Endothelial cell of umbilical vein (primary cell): ENCODE data around the gene SSNA1. TPM values are rescaled to one million over a fixed set of nuclear protein-coding genes. Genes with fewer than 3 reads are reported as not detected.

ENCODE experiments used
- BruUV-seq: library from RNA; stranded (reverse); fragments of 400-500 nt; replicated peaks from 2 replicates; lab custom pipeline; 2021; lab: Mats Ljungman, UMichigan
- CTCF ChIA-PET: fragments of 300-600, 350-600 bp; sonication (Branson Sonifier 250); formaldehyde crosslinking; loops from one replicate; lab custom pipeline; 2021; ENCODE audit warnings: antibody characterized with exemption, inconsistent platforms; lab: Charles Lee
- POLR2A ChIA-PET: fragments of 300-600, 350-600 bp; sonication (Branson Sonifier 250); formaldehyde crosslinking; loops from one replicate; lab custom pipeline; 2021; ENCODE audit warnings: antibody characterized with exemption, inconsistent platforms; lab: Charles Lee
- DNase-seq: peaks from one replicate; pipeline ENCODE4 v3.0.0-alpha.2; 2011; ENCODE audit warnings: low read depth, low spot score
- FAIRE-seq: peaks from 2 replicates; lab custom pipeline; 2011; peaks lifted over from hg19 to GRCh38; lab: Jason Lieb, UNC
- H2AFZ ChIP-seq: 2 replicates; pipeline ENCODE4 v1.6.0; 2012; ENCODE audit warnings: low read depth, low read length, control low read depth, inconsistent platforms
- H3K27ac ChIP-seq: 2 replicates; pipeline ENCODE4 v1.5.1; 2011; ENCODE audit warnings: low read depth, mild to moderate bottlenecking, control low read depth, low read length, moderate library complexity; ENCODE audit not compliant: insufficient read depth
- H3K27me3 ChIP-seq, 2 experiments: 2 replicates each; pipeline versions ENCODE4 v1.6.0 to v1.6.1; 2011; ENCODE audit warnings: low read length in 2 of 2, mixed read lengths in 1 of 2; ENCODE audit not compliant: control insufficient read depth in 2 of 2, insufficient read depth in 2 of 2
- H3K36me3 ChIP-seq, 2 experiments: 2 replicates in 1 of 2; 3 replicates in 1 of 2; pipeline ENCODE4 v1.5.1; 2011; ENCODE audit warnings: low read length in 2 of 2, mild to moderate bottlenecking in 1 of 2, moderate library complexity in 1 of 2; ENCODE audit not compliant: control insufficient read depth in 2 of 2, insufficient read depth in 2 of 2; ENCODE audit errors: extremely low read depth in 1 of 2
- H3K4me1 ChIP-seq: 3 replicates; pipeline ENCODE4 v1.5.1; 2011; ENCODE audit warnings: mild to moderate bottlenecking, low read length; ENCODE audit not compliant: control insufficient read depth, insufficient read depth; ENCODE audit errors: extremely low read depth
- H3K4me2 ChIP-seq: 2 replicates; pipeline ENCODE4 v1.6.1; 2011; ENCODE audit warnings: low read length, control low read depth, mixed read lengths; ENCODE audit not compliant: insufficient read depth
- H3K4me3 ChIP-seq, 3 experiments: fragments of 200-600 bp in 1 of 3; sonication (generic), shearing (Covaris generic) in 1 of 3; replicated peaks in 1 of 3; 2 replicates each; pipeline ENCODE4 v1.5.1; 2011 to 2016; ENCODE audit warnings: control low read depth in 3 of 3, low read length in 3 of 3, mild to moderate bottlenecking in 2 of 3, inconsistent platforms in 1 of 3, low read depth in 1 of 3, moderate library complexity in 1 of 3; ENCODE audit not compliant: insufficient read depth in 1 of 3
- H3K79me2 ChIP-seq: 2 replicates; pipeline ENCODE4 v1.6.0; 2012; ENCODE audit warnings: low read length, inconsistent platforms; ENCODE audit not compliant: control insufficient read depth, insufficient read depth
- H3K9ac ChIP-seq: replicated peaks from 2 replicates; pipeline ENCODE3; 2011; ENCODE audit warnings: low read length, control low read depth; ENCODE audit not compliant: insufficient read depth; ENCODE audit errors: extremely low read depth
- H3K9me1 ChIP-seq: replicated peaks from 3 replicates; pipeline ENCODE4 v1.6.0; 2011; ENCODE audit warnings: mild to moderate bottlenecking, low read length; ENCODE audit not compliant: control insufficient read depth, insufficient read depth; ENCODE audit errors: extremely low read depth
- H3K9me3 ChIP-seq: replicated peaks from 2 replicates; pipeline ENCODE4 v1.5.1; 2012; ENCODE audit warnings: low read length, inconsistent platforms; ENCODE audit not compliant: control insufficient read depth, insufficient read depth
- H4K20me1 ChIP-seq: replicated peaks from 2 replicates; pipeline ENCODE3; 2011; ENCODE audit warnings: mild to moderate bottlenecking, low read length; ENCODE audit not compliant: control insufficient read depth, insufficient read depth; ENCODE audit errors: extremely low read depth
- CTCF ChIP-seq, 2 donors: IDR thresholded peaks; 1 replicate in 1 of 2; 2 replicates in 1 of 2; pipeline ENCODE4 v1.5.1; 2011; ENCODE audit warnings: low read length in 2 of 2, mild to moderate bottlenecking in 2 of 2, moderate library complexity in 2 of 2, control low read depth in 1 of 2, inconsistent platforms in 1 of 2, low read depth in 1 of 2; ENCODE audit not compliant: insufficient read depth in 1 of 2; ENCODE audit errors: extremely low read depth in 1 of 2
- EZH2 ChIP-seq: IDR thresholded peaks from 2 replicates; pipeline ENCODE4 v1.6.1; 2012; ENCODE audit warnings: borderline replicate concordance, low read depth, mild to moderate bottlenecking, moderate library complexity, low read length, inconsistent platforms; ENCODE audit not compliant: severe bottlenecking
- FOS ChIP-seq: IDR thresholded peaks from 2 replicates; pipeline ENCODE4 v1.6.1; 2011; ENCODE audit warnings: mild to moderate bottlenecking, low read length, moderate library complexity, borderline replicate concordance; ENCODE audit not compliant: insufficient read depth
- GATA2 ChIP-seq: IDR thresholded peaks from 2 replicates; pipeline ENCODE4 v1.7.0; 2011; ENCODE audit warnings: low read depth, mild to moderate bottlenecking, moderate library complexity, mixed read lengths, low read length; ENCODE audit not compliant: insufficient read length, insufficient read depth
- JUN ChIP-seq: IDR thresholded peaks from 2 replicates; pipeline ENCODE4 v1.6.1; 2011; ENCODE audit warnings: borderline replicate concordance, low read depth; ENCODE audit not compliant: insufficient read length, insufficient read depth
- MAX ChIP-seq: IDR thresholded peaks from 2 replicates; pipeline ENCODE4 v1.6.1; 2011; ENCODE audit not compliant: insufficient read depth, insufficient read length
- MYC ChIP-seq: IDR thresholded peaks from one replicate; pipeline ENCODE4 v1.6.1; 2011; ENCODE audit warnings: mild to moderate bottlenecking, low read depth, low read length
- POLR2A ChIP-seq: IDR thresholded peaks from 2 replicates; pipeline ENCODE4 v1.6.1; 2012; ENCODE audit warnings: low read depth, mild to moderate bottlenecking, control low read depth, low read length
- POLR2AphosphoS5 ChIP-seq: IDR thresholded peaks from 2 replicates; pipeline ENCODE4 v1.6.1; 2012; ENCODE audit warnings: low read depth, mild to moderate bottlenecking, control low read depth, low read length, moderate library complexity; ENCODE audit not compliant: insufficient read depth
- dilution Hi-C: fragments of 300-500 bp; cut with MboI; formaldehyde crosslinking; loops from one replicate; pipeline ENCODE4 v1.15.0; 2019; ENCODE audit warnings: low sequenced_read_pairs; ENCODE audit not compliant: extremely low pct_ligation_motif_present
- intact Hi-C: fragments of 100-400 bp; cut with micrococcal nuclease; formaldehyde crosslinking; loops from one replicate; pipeline ENCODE4 v1.10.0; 2022
- polyA plus RNA-seq, 4 experiments: library from polyadenylated mRNA; depleted of rRNA in 3 of 4; stranded (reverse) in 3 of 4; unstranded in 1 of 4; fragments of >200 nt; gene quantifications; 2 replicates each; pipeline versions ENCODE4 v1.2.1 to v1.2.3, GENCODE V29; 2011 to 2012; ENCODE audit warnings: missing spikeins in 1 of 4
- total RNA-seq: library from RNA; stranded (reverse); gene quantifications from 2 replicates; pipeline ENCODE4 v1.2.3, GENCODE V29; 2021

The SSNA1 gene
- total and polyA plus RNA-seq, 2 donors (not counting 3 experiments of a cell fraction or from before 2014, with no cell fraction given): 89.0 to 146 TPM

GRCh38 chr9:137147091-137147792 is 41.2 kb upstream of the SSNA1 start:
- BruUV-seq: no TSS peak
- Histone ChIP-seq H3K27me3 (no peaks in the 10 kb centered on the region), H3K27ac (no peak overlapping the region), H3K9me3 (no peaks in the 10 kb centered on the region), H3K9ac (no peak overlapping the region), H3K36me3 (no peaks in the 10 kb centered on the region), H3K4me1 (no peaks in the 10 kb centered on the region), H3K79me2 (no peaks in the 10 kb centered on the region), H4K20me1 (no peaks in the 10 kb centered on the region), H3K9me1 (no peaks in the 10 kb centered on the region), H3K4me2 (no peak overlapping the region), H3K4me3 (no peak overlapping the region), H2AFZ (no peak overlapping the region)
- POLR2A ChIA-PET: interaction anchor here (0.8 kb wide), 1 partner anchor 94 kb away, joined by 3 read pairs; the partner anchor contains the start of gene TUBB4B
- DNase-seq: no peak
- CTCF ChIA-PET: no interaction called here
- dilution Hi-C loops: no loop called here
- FAIRE-seq: no peak
- TF ChIP-seq JUN (no peak), MAX (peak; percentile 41)
- intact Hi-C loops: no loop called here

- dilution Hi-C loops (no loop called here), intact Hi-C loops (no loop called here)
- Histone ChIP-seq H3K36me3 (no peaks in the 10 kb centered on the region), H3K27me3 (no peaks in the 10 kb centered on the region), H3K9ac (no peak overlapping the region), H3K4me1 (no peaks in the 10 kb centered on the region), H4K20me1 (no peaks in the 10 kb centered on the region), H2AFZ (no peak overlapping the region), H3K9me3 (no peaks in the 10 kb centered on the region), H3K79me2 (no peaks in the 10 kb centered on the region), H3K4me3 (no peak overlapping the region), H3K4me2 (no peak overlapping the region), H3K27ac (no peak overlapping the region), H3K9me1 (no peaks in the 10 kb centered on the region)
- DNase-seq (no peak), FAIRE-seq (no peak)
- BruUV-seq: no TSS peak
- no peak for TF ChIP-seq EZH2
- no peak for TF ChIP-seq JUN
- no peak for TF ChIP-seq CTCF (IDR thresholded peaks at IDR 0.05; ENCODE audit: extremely low read depth in 1 of 2, insufficient read depth in 1 of 2, low read depth in 1 of 2, low read length in 2 of 2)
- TF ChIP-seq FOS: no peak
- no peak for TF ChIP-seq MYC
- no peak for TF ChIP-seq MAX
- no peak for TF ChIP-seq POLR2A
- no peak for TF ChIP-seq POLR2AphosphoS5
- TF ChIP-seq GATA2: no peak
- POLR2A ChIA-PET: no interaction called here
- CTCF ChIA-PET: no interaction called here
These were observed 40.7 kb upstream of the SSNA1 start for GRCh38 chr9:137147793-137148160.
